Pancreas (tissue), 10 donors: ENCODE results near the gene PACS2. TPM values are rescaled to one million over a fixed set of nuclear protein-coding genes. Genes with fewer than 3 reads are reported as not detected.

Experiments used
- ATAC-seq, 4 donors: fragments of 200-7000 bp; cut with Tn5 transposase; one replicate each; pipeline versions ENCODE4 v1.8.0 to v1.9.1; 2020; ENCODE audit warnings: mild to moderate bottlenecking in 4 of 4, moderate library complexity in 4 of 4
- DNase-seq, 6 donors: peaks; one replicate each; pipeline ENCODE4 v3.0.0-alpha.2; 2020
- FAIRE-seq: peaks from 2 replicates; lab custom pipeline; 2012; peaks lifted over from hg19 to GRCh38; lab: Jason Lieb, UNC
- H3K27ac ChIP-seq, 4 donors: fragments of 200-600 bp; sonication (generic); 1 replicate in 3 of 4; 2 replicates in 1 of 4; pipeline versions ENCODE4 v1.5.0 to v1.8.0; 2020
- H3K27me3 ChIP-seq, 4 donors: fragments of 200-600 bp; one replicate each; pipeline ENCODE4 v1.8.0; 2021
- H3K36me3 ChIP-seq, 3 donors: fragments of 200-600 bp; sonication (generic) in 1 of 3; one replicate each; pipeline versions ENCODE4 v1.5.0 to v1.8.0; 2020 to 2021
- H3K4me1 ChIP-seq, 3 donors: fragments of 200-600 bp; one replicate each; pipeline ENCODE4 v1.8.0; 2021
- H3K4me3 ChIP-seq, 4 donors: fragments of 200-600 bp; sonication (generic) in 2 of 4; one replicate each; pipeline versions ENCODE4 v1.5.0 to v1.8.0; 2020 to 2021
- H3K9me3 ChIP-seq, 4 donors: fragments of 200-600 bp; one replicate each; pipeline ENCODE4 v1.8.0; 2021
- CTCF ChIP-seq, 4 donors: fragments of 200-600 bp; sonication (generic) in 3 of 4; IDR thresholded peaks; one replicate each; pipeline versions ENCODE4 v1.5.0 to v1.8.0; 2021; ENCODE audit warnings: antibody characterized with exemption in 4 of 4
- WGBS, 2 donors: extraction: QIAGEN DNeasy Blood & Tissue Kit; methylation state at CpG; one replicate each; pipeline ENCODE4 v1.1.7; 2013; 5-methylcytosine and 5-hydroxymethylcytosine counted together
- intact Hi-C, 3 donors: fragments of 100-400 bp; cut with DNase I; formaldehyde crosslinking; loops; one replicate each; pipeline versions ENCODE4 v1.11.1 to v1.14.2; 2022
- polyA plus RNA-seq, 2 donors: library from polyadenylated mRNA; stranded (reverse); fragments of 200-250 nt; gene quantifications; one replicate each; pipeline ENCODE4 v1.2.3, GENCODE V29; 2013
- total RNA-seq, 6 donors: library from RNA; stranded (reverse); fragmentation: NEBNext Ultra II Directional in 4 of 6; extraction: Animal tissue kit (Norgen Biotek cat#: 25700) in 4 of 6; gene quantifications; one replicate each; pipeline versions ENCODE4 v1.2.1 to v1.2.4, GENCODE V29; 2021 to 2023
- donor health status: healthy with polysubstance abuse.
- donor health status: DM: no; HTN: no; CAD: no; lungs with moderate emphysema.
- donor health status: DM: no; HTN: no; CAD: no.
- donor health status: control.
- donor health status: control.
- donor health status: Bipolar disorder and iron deficiency.
- donor health status: DM: yes; HTN: yes; CAD: no.
- donor health status: DM: no; HTN: no; CAD: no.
- donor health status: DM: no; HTN: no; CAD: no.
- donor health status: DM: yes; HTN: yes; CAD: no.

PACS2 gene
- total and polyA plus RNA-seq, 8 donors = 36.9 to 128 (median 49.3) TPM

GRCh38 chr14:105388976-105389375 is 74.4 kb downstream of the PACS2 start:
- no peak for TF ChIP-seq CTCF (IDR thresholded peaks at IDR 0.05)

GRCh38 chr14:105389534-105389933 is 75.0 kb downstream of the PACS2 start:
- peaks cover 0 to 10% (median 3%) of the 10 kb centered on the region in 3 donors for H3K36me3 ChIP-seq
- no peaks in the 10 kb centered on the region for H3K9me3 ChIP-seq
- H3K4me1 ChIP-seq = peaks cover 0 to 9% (median 0%) of the 10 kb centered on the region in 3 donors
- ATAC-seq (peak in 3 of 4 donors; percentile 11 to 40 (median 14)), DNase-seq (peak in 4 of 6 donors; percentile 20 to 74 (median 42)), FAIRE-seq (no peak)
- H3K4me3 ChIP-seq = no peak overlapping the region
- H3K27ac ChIP-seq = peak overlapping the region in 2 of 4 donors; percentile 39 to 48
- TF ChIP-seq CTCF (IDR thresholded peaks at IDR 0.05) = no peak
- intact Hi-C loops = no loop called here
- 74 to 76% methylated on average over 12 of the region's 12 CpGs for WGBS, 2 donors
- no peaks in the 10 kb centered on the region for H3K27me3 ChIP-seq

More at GRCh38 chr14:105388976-105389375, 74.4 kb downstream of the PACS2 start:
- Histone ChIP-seq H3K27ac (peak overlapping the region in 1 of 4 donors; percentile 48), H3K27me3 (no peaks in the 10 kb centered on the region), H3K9me3 (no peaks in the 10 kb centered on the region), H3K36me3 (peaks cover 0 to 15% (median 3%) of the 10 kb centered on the region in 3 donors), H3K4me1 (peaks cover 0 to 9% (median 0%) of the 10 kb centered on the region in 3 donors), H3K4me3 (no peak overlapping the region)
- ATAC-seq (peak in 1 of 4 donors; percentile 2), DNase-seq (peak in 3 of 6 donors; percentile 15 to 54 (median 15)), FAIRE-seq (no peak)
- WGBS, 2 donors = 92% methylated on average over 15 to 16 of the region's 16 CpGs
- intact Hi-C loops = no loop called here

GRCh38 chr14:105389976-105390848 is 75.7 kb downstream of the PACS2 start:
- TF ChIP-seq CTCF (IDR thresholded peaks at IDR 0.05) = no peak
- Histone ChIP-seq H3K27ac (peak overlapping the region in 2 of 4 donors; percentile 39 to 48), H3K36me3 (peaks cover 0 to 3% (median 0%) of the 10 kb centered on the region in 3 donors), H3K9me3 (no peaks in the 10 kb centered on the region), H3K4me3 (no peak overlapping the region), H3K4me1 (peaks cover 0 to 9% (median 0%) of the 10 kb centered on the region in 3 donors), H3K27me3 (no peaks in the 10 kb centered on the region)
- FAIRE-seq (no peak), ATAC-seq (peak in 3 of 4 donors; percentile 12 to 58 (median 29)), DNase-seq (peak in 3 of 6 donors; percentile 14 to 59 (median 36))
- intact Hi-C loops = no loop called here
- 69 to 74% methylated on average over 27 of the region's 27 CpGs for WGBS, 2 donors

- H3K4me1 ChIP-seq = peaks cover 0 to 9% (median 0%) of the 10 kb centered on the region in 3 donors
- no peak overlapping the region for H3K27ac ChIP-seq
- TF ChIP-seq CTCF (IDR thresholded peaks at IDR 0.05) = no peak
- WGBS, 2 donors = 93 to 95% methylated on average over 24 of the region's 24 CpGs
- no peaks in the 10 kb centered on the region for H3K36me3 ChIP-seq
- no peaks in the 10 kb centered on the region for H3K27me3 ChIP-seq
- peak in 4 of 6 donors; percentile 9 to 46 (median 20) for DNase-seq
- ATAC-seq = no peak
- intact Hi-C loops = no loop called here
- H3K9me3 ChIP-seq = no peaks in the 10 kb centered on the region
- no peak overlapping the region for H3K4me3 ChIP-seq
- no peak for FAIRE-seq
Observed at GRCh38 chr14:105390849-105391500, 76.4 kb downstream of the PACS2 start.
